Erythroblast (primary cell): ENCODE data around the gene TPO.

Experiments used
- GATA1 ChIP-seq: IDR thresholded peaks from 2 replicates; pipeline ENCODE4 v1.6.1; 2011; ENCODE audit warnings: low read depth, mild to moderate bottlenecking, control low read depth, low read length, moderate library complexity
- POLR2A ChIP-seq: IDR thresholded peaks from 2 replicates; pipeline ENCODE4 v1.6.1; 2011; ENCODE audit warnings: mild to moderate bottlenecking, low read length

DNA sequence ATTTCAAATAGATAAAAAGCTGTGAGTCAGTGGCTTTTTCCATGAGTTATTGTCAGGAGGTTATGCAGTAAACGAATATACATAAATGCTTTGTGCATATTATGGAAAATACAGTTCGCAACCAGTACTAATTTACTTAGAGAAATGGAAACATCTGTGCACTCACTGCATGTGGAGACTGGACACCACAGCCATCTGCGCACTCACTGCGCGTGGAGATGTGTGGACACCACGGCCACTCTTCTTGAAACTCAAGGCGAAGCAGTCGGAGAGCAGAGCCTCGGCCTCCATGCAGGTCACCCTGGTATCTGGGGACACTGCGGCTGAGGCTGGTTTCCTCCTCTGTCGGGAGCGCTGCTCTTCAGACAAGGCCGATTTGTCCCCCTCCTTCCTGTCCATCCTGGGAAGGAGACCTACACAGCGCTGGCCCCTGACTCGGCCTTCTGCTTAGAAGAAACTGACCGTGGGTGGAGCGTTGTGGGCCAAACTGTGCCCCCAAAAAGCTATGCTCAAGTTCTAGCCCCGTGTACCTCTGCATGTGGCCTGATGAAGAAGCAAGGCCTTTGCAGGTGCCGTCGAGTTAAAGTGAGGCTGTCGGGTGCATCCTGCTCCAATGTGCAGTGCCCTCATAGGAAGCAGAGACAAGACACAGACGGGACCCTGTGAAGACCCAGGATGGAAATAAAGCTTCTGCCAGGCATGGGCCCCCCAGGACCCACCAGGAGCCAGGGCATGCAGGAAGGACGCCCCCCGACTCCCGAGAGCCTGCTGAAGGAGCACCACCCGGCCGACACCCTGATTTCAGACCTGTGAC, 88.0 kb downstream of the TPO start:
- TF ChIP-seq POLR2A (no peak), GATA1 (no peak)
